WTC11 (cell line): ENCODE data around the gene ZFPM1. TPM values are rescaled to one million over a fixed set of nuclear protein-coding genes. Genes with fewer than 3 reads are reported as not detected.
A peak's percentile ranks its signal among the peaks of the same experiment; 100 is the strongest.

Experiments used
- ATAC-seq: fragments of 200-7000 bp; cut with Tn5 transposase; 2 replicates; pipeline ENCODE4 v1.10.0; 2021; ENCODE audit warnings: mild to moderate bottlenecking, moderate library complexity
- CTCF ChIA-PET: fragments of 300-600 bp; sonication (Branson Sonifier 250); formaldehyde crosslinking; loops from one replicate; lab custom pipeline; 2021; ENCODE audit warnings: antibody characterized with exemption; lab: Charles Lee
- POLR2A ChIA-PET: fragments of 350-600 bp; sonication (Branson Sonifier 250); formaldehyde crosslinking; loops from one replicate; lab custom pipeline; 2021; ENCODE audit warnings: antibody characterized with exemption; lab: Charles Lee
- DNase-seq: peaks from one replicate; pipeline ENCODE4 v3.0.0; 2021; ENCODE audit warnings: low spot score
- H3K27ac Mint-ChIP-seq: 2 replicates; pipeline ENCODE4 v1.8.0; 2021; ENCODE audit warnings: mixed read lengths
- H3K27me3 Mint-ChIP-seq: 2 replicates; pipeline ENCODE4 v1.8.0; 2021; ENCODE audit warnings: low read depth, mild to moderate bottlenecking, moderate library complexity, mixed read lengths
- H3K36me3 Mint-ChIP-seq: 2 replicates; pipeline ENCODE4 v1.8.0; 2021; ENCODE audit warnings: mixed read lengths
- H3K4me1 Mint-ChIP-seq: 2 replicates; pipeline ENCODE4 v1.8.0; 2022; ENCODE audit warnings: mixed read lengths
- H3K4me3 Mint-ChIP-seq: 2 replicates; pipeline ENCODE4 v1.8.0; 2021; ENCODE audit warnings: mild to moderate bottlenecking, moderate library complexity, mixed read lengths
- H3K9me3 Mint-ChIP-seq: 2 replicates; pipeline ENCODE4 v1.8.0; 2021; ENCODE audit warnings: mixed read lengths
- ATF6 ChIP-seq: sonication (generic); formaldehyde crosslinking; IDR thresholded peaks from 2 replicates; pipeline ENCODE4 v1.8.1; 2023; ENCODE audit warnings: mild to moderate bottlenecking, missing genetic modification reagents
- CTCF ChIP-seq: fragments of 200-600 bp; IDR thresholded peaks from 2 replicates; pipeline ENCODE4 v1.8.0; 2022; ENCODE audit warnings: antibody characterized with exemption
- E2F1 ChIP-seq: sonication (generic); formaldehyde crosslinking; IDR thresholded peaks from 2 replicates; pipeline ENCODE4 v1.8.0; 2022; ENCODE audit warnings: mild to moderate bottlenecking, missing genetic modification reagents
- KAT7 ChIP-seq: sonication (generic); formaldehyde crosslinking; IDR thresholded peaks from 2 replicates; pipeline ENCODE4 v1.8.1; 2023; ENCODE audit warnings: missing genetic modification reagents, mild to moderate bottlenecking, borderline replicate concordance
- MXD4 ChIP-seq: fragments of 250-450 bp; sonication (Bioruptor Pico); IDR thresholded peaks from 2 replicates; pipeline ENCODE4 v1.8.0; 2021; ENCODE audit warnings: mild to moderate bottlenecking, moderate library complexity, borderline replicate concordance
- MYBL2 ChIP-seq: sonication (generic); formaldehyde crosslinking; IDR thresholded peaks from 2 replicates; pipeline ENCODE4 v1.8.1; 2023; ENCODE audit warnings: mild to moderate bottlenecking, moderate library complexity, missing genetic modification reagents
- PREB ChIP-seq: sonication (generic); formaldehyde crosslinking; IDR thresholded peaks from 2 replicates; pipeline ENCODE4 v1.8.1; 2022; ENCODE audit warnings: mild to moderate bottlenecking, missing genetic modification reagents, moderate library complexity, borderline replicate concordance
- PRRX2 ChIP-seq: fragments of 250-450 bp; sonication (Bioruptor Pico); IDR thresholded peaks from 2 replicates; pipeline ENCODE4 v1.8.0; 2021; ENCODE audit warnings: mild to moderate bottlenecking
- TCF7 ChIP-seq: sonication (generic); formaldehyde crosslinking; IDR thresholded peaks from 2 replicates; pipeline ENCODE4 v1.8.0; 2022; ENCODE audit warnings: mild to moderate bottlenecking, low read depth, missing genetic modification reagents, moderate library complexity
- TP53 ChIP-seq: sonication (generic); formaldehyde crosslinking; IDR thresholded peaks from 2 replicates; pipeline ENCODE4 v1.8.1; 2023; ENCODE audit warnings: mild to moderate bottlenecking, missing genetic modification reagents
- ZNF281 ChIP-seq: sonication (generic); formaldehyde crosslinking; IDR thresholded peaks from 2 replicates; pipeline ENCODE4 v1.8.0; 2023; ENCODE audit warnings: mild to moderate bottlenecking, missing genetic modification reagents
- ZNF317 ChIP-seq: sonication (generic); formaldehyde crosslinking; IDR thresholded peaks from 2 replicates; pipeline ENCODE4 v1.8.1; 2023; ENCODE audit warnings: low read depth, mild to moderate bottlenecking, moderate library complexity, missing genetic modification reagents, borderline replicate concordance
- ZNF671 ChIP-seq: fragments of 250-450 bp; sonication (Bioruptor Pico); IDR thresholded peaks from 2 replicates; pipeline ENCODE4 v1.8.0; 2021; ENCODE audit warnings: mild to moderate bottlenecking
- total RNA-seq: library from RNA; stranded (reverse); gene quantifications from 3 replicates; pipeline ENCODE4 v1.2.3, GENCODE V29; 2021

Gene ZFPM1
- total RNA-seq, 1 experiment from 2014 or later, result 9.3 TPM

GRCh38 chr16:88427376-88427775, 25.7 kb upstream of the ZFPM1 start (continued):
- TF ChIP-seq KAT7 (CRISPR knock-in tag), result no peak
- TF ChIP-seq ATF6 (CRISPR knock-in tag), result no peak
- TF ChIP-seq TCF7, result no peak
- TF ChIP-seq ZNF281 (CRISPR knock-in tag), result no peak
- TF ChIP-seq, all 79 proteins: peak for 0

- Mint-ChIP-seq H3K4me3 (no peak overlapping the region), H3K4me1 (no peaks in the 10 kb centered on the region), H3K27me3 (peaks cover 18% of the 10 kb centered on the region), H3K27ac (no peak overlapping the region), H3K9me3 (no peaks in the 10 kb centered on the region), H3K36me3 (no peaks in the 10 kb centered on the region)
- ChIA-PET POLR2A (no interaction called here), CTCF (interaction anchor here (1.2 to 4.8 kb wide), 4 partner anchors 8 to 22 kb away, joined by 3 to 30 read pairs (median 6); no protein-coding TSS in a partner anchor)
- no peak for DNase-seq
- ATAC-seq, result no peak
- no peak for TF ChIP-seq ZNF317
- no peak for TF ChIP-seq TP53 (CRISPR knock-in tag)
- TF ChIP-seq ZNF671, result no peak
- TF ChIP-seq PREB (CRISPR knock-in tag), result no peak
- no peak for TF ChIP-seq MYBL2 (CRISPR knock-in tag)
- TF ChIP-seq PRRX2 (CRISPR knock-in tag), result no peak
- no peak for TF ChIP-seq MXD4 (CRISPR knock-in tag)
- TF ChIP-seq, all 79 proteins: peak for 0
These were observed 24.9 kb upstream of the ZFPM1 start for GRCh38 chr16:88428156-88428555.

GRCh38 chr16:88428616-88429386, 24.3 kb upstream of the ZFPM1 start:
- Mint-ChIP-seq H3K36me3 (no peaks in the 10 kb centered on the region), H3K9me3 (no peaks in the 10 kb centered on the region), H3K4me1 (no peaks in the 10 kb centered on the region), H3K27me3 (peaks cover 18% of the 10 kb centered on the region), H3K4me3 (no peak overlapping the region), H3K27ac (no peak overlapping the region)
- POLR2A ChIA-PET, result no interaction called here
- DNase-seq (no peak), ATAC-seq (no peak)
- CTCF ChIA-PET, result interaction anchor here (1.2 to 4.8 kb wide), 4 partner anchors 7 to 23 kb away, joined by 3 to 30 read pairs (median 6); no protein-coding TSS in a partner anchor
- TF ChIP-seq E2F1 (CRISPR knock-in tag) (no peak), CTCF (peak; percentile 14; the same call in 1 of the 2 replicates)
